ENCODE results near the gene SEC22A. TPM values are rescaled to one million over a fixed set of nuclear protein-coding genes. Genes with fewer than 3 reads are reported as not detected.

The SEC22A gene
- 17.7 TPM for total RNA-seq

GRCh38 chr3:123201557-123202427 is at the start of gene SEC22A:
Gene SEC22A (plus strand): TSS chr3:123201943. CDS start chr3:123209218, 7,275 bp downstream.
- no peaks in the 10 kb centered on the region for H3K27me3 ChIP-seq
- H3K4me3 ChIP-seq, result peak within 1 kb of the TSS; percentile 77 to 86
- no peaks in the 10 kb centered on the region for H3K9me3 ChIP-seq
- peaks cover 13% of the 10 kb centered on the region for H3K4me1 ChIP-seq
- TF ChIP-seq CTCF (IDR thresholded peaks at IDR 0.05) (no peak), POLR2AphosphoS5 (IDR thresholded peaks at IDR 0.05; ENCODE audit: insufficient read depth in 1 of 2, low read depth in 1 of 2) (peak; percentile 76 to 94), POLR2A (IDR thresholded peaks at IDR 0.05) (peak in 1 of 2 donors; percentile 50)
- H3K36me3 ChIP-seq, result no peaks in the 10 kb centered on the region
- intact Hi-C loops (cut with DNase I), result no loop called here
- peak; percentile 90 to 96 for DNase-seq (ENCODE audit: extremely low spot score in 2 of 2)
- peak within 1 kb of the TSS; percentile 90 for H3K27ac ChIP-seq

- TF ChIP-seq POLR2AphosphoS5 (IDR thresholded peaks at IDR 0.05; ENCODE audit: insufficient read depth in 1 of 2, low read depth in 1 of 2), result no peak
- TF ChIP-seq CTCF (IDR thresholded peaks at IDR 0.05), result no peak
- no peak for TF ChIP-seq POLR2A (IDR thresholded peaks at IDR 0.05)
- Histone ChIP-seq H3K4me1 (no peaks in the 10 kb centered on the region), H3K27me3 (no peaks in the 10 kb centered on the region), H3K27ac (no peak overlapping the region), H3K4me3 (no peak overlapping the region), H3K36me3 (peaks cover 0 to 20% of the 10 kb centered on the region in 2 donors), H3K9me3 (no peaks in the 10 kb centered on the region)
- intact Hi-C loops (cut with DNase I), result no loop called here
- peak; percentile 34 to 62 for DNase-seq (ENCODE audit: extremely low spot score in 2 of 2)
These were observed 49.1 kb upstream of the SEC22A start for GRCh38 chr3:123152687-123153086.

- TF ChIP-seq CTCF (IDR thresholded peaks at IDR 0.05) (no peak), POLR2AphosphoS5 (IDR thresholded peaks at IDR 0.05; ENCODE audit: insufficient read depth in 1 of 2, low read depth in 1 of 2) (no peak)
- no peak overlapping the region for H3K4me3 ChIP-seq
- no peaks in the 10 kb centered on the region for H3K9me3 ChIP-seq
- peaks cover 0 to 20% of the 10 kb centered on the region in 2 donors for H3K36me3 ChIP-seq
- DNase-seq (ENCODE audit: extremely low spot score in 2 of 2), result peak; percentile 16 to 20
- H3K27me3 ChIP-seq, result no peaks in the 10 kb centered on the region
- no peaks in the 10 kb centered on the region for H3K4me1 ChIP-seq
- H3K27ac ChIP-seq, result no peak overlapping the region
- intact Hi-C loops (cut with DNase I), result no loop called here
These were observed 48.4 kb upstream of the SEC22A start for GRCh38 chr3:123153125-123154019.

GRCh38 chr3:123154020-123154985 is 47.4 kb upstream of the SEC22A start:
- no peaks in the 10 kb centered on the region for H3K4me1 ChIP-seq

More at GRCh38 chr3:123154020-123154985, 47.4 kb upstream of the SEC22A start:
- no peak overlapping the region for H3K4me3 ChIP-seq
- peaks cover 0 to 20% of the 10 kb centered on the region in 2 donors for H3K36me3 ChIP-seq
- TF ChIP-seq CTCF (IDR thresholded peaks at IDR 0.05) (no peak), POLR2AphosphoS5 (IDR thresholded peaks at IDR 0.05; ENCODE audit: insufficient read depth in 1 of 2, low read depth in 1 of 2) (no peak), POLR2A (IDR thresholded peaks at IDR 0.05) (no peak)
- H3K27ac ChIP-seq, result no peak overlapping the region
- peak in 1 of 2 donors; percentile 65 for DNase-seq (ENCODE audit: extremely low spot score in 2 of 2)
- H3K9me3 ChIP-seq, result no peaks in the 10 kb centered on the region
- H3K27me3 ChIP-seq, result no peaks in the 10 kb centered on the region
- intact Hi-C loops (cut with DNase I), result no loop called here
